ENCODE data around the gene DAO.
"Not testable (repeated sequence)": the region's sequence is repeated elsewhere in the genome, so short reads cannot be mapped to it uniquely, and the experiment has no call there.

GRCh38 chr12:108866083-108866482, 13.8 kb upstream of the DAO start:
- not testable (repeated sequence) for TF ChIP-seq POLR2A, CTCF (IDR thresholded peaks at IDR 0.05)

Data from stomach (tissue), 4 donors.